Keratinocyte (primary cell): ENCODE results near the gene CYCS. TPM values are rescaled to one million over a fixed set of nuclear protein-coding genes. Genes with fewer than 3 reads are reported as not detected.

Experiments
- DNase-seq: peaks from one replicate; pipeline ENCODE4 v3.0.0-alpha.2; 2011; ENCODE audit warnings: low read depth, missing footprints, low spot score
- FAIRE-seq: peaks from 2 replicates; lab custom pipeline; 2011; peaks lifted over from hg19 to GRCh38; lab: Jason Lieb, UNC
- H2AFZ ChIP-seq: 2 replicates; pipeline ENCODE4 v1.6.0; 2012; ENCODE audit warnings: low read length, control low read depth, inconsistent platforms; ENCODE audit not compliant: control insufficient read depth
- H3K27ac ChIP-seq: 2 replicates; pipeline ENCODE4 v1.5.1; 2011; ENCODE audit warnings: low read length; ENCODE audit not compliant: control insufficient read depth, insufficient read depth
- H3K27me3 ChIP-seq: 3 replicates; pipeline ENCODE4 v1.6.0; 2011; ENCODE audit warnings: low read length; ENCODE audit not compliant: control insufficient read depth, insufficient read depth; ENCODE audit errors: extremely low read depth
- H3K36me3 ChIP-seq, 2 experiments: 2 replicates in 1 of 2; 3 replicates in 1 of 2; pipeline ENCODE4 v1.5.1; 2011; ENCODE audit warnings: low read length in 2 of 2, mild to moderate bottlenecking in 1 of 2; ENCODE audit not compliant: control insufficient read depth in 2 of 2, insufficient read depth in 2 of 2; ENCODE audit errors: extremely low read depth in 1 of 2
- H3K4me1 ChIP-seq: 3 replicates; pipeline ENCODE4 v1.5.1; 2011; ENCODE audit warnings: low read length; ENCODE audit not compliant: control insufficient read depth, insufficient read depth; ENCODE audit errors: extremely low read depth
- H3K4me2 ChIP-seq: 3 replicates; pipeline ENCODE4 v1.6.0; 2011; ENCODE audit warnings: low read depth, low read length; ENCODE audit not compliant: control insufficient read depth, insufficient read depth; ENCODE audit errors: extremely low read depth
- H3K4me3 ChIP-seq, 3 experiments: fragments of 200-600 bp in 1 of 3; sonication (generic) in 1 of 3; 2 replicates in 2 of 3; 3 replicates in 1 of 3; pipeline ENCODE4 v1.5.1; 2011 to 2016; ENCODE audit warnings: low read length in 3 of 3, mild to moderate bottlenecking in 3 of 3, control low read depth in 2 of 3, inconsistent platforms in 1 of 3, low read depth in 1 of 3, mixed read lengths in 1 of 3, mixed run types in 1 of 3, moderate library complexity in 1 of 3; ENCODE audit not compliant: control insufficient read depth in 2 of 3, insufficient read depth in 2 of 3; ENCODE audit errors: extremely low read depth in 1 of 3
- H3K79me2 ChIP-seq: 2 replicates; pipeline ENCODE4 v1.6.0; 2012; ENCODE audit warnings: low read length; ENCODE audit not compliant: control insufficient read depth, insufficient read depth
- H3K9ac ChIP-seq: 3 replicates; pipeline ENCODE4 v1.6.0; 2011; ENCODE audit warnings: low read length; ENCODE audit not compliant: control insufficient read depth, insufficient read depth; ENCODE audit errors: extremely low read depth
- H3K9me1 ChIP-seq: 3 replicates; pipeline ENCODE4 v1.6.0; 2011; ENCODE audit warnings: low read length; ENCODE audit not compliant: control insufficient read depth, insufficient read depth; ENCODE audit errors: extremely low read depth
- H3K9me3 ChIP-seq: 2 replicates; pipeline ENCODE4 v1.5.1; 2012; ENCODE audit warnings: low read depth, low read length; ENCODE audit not compliant: control insufficient read depth
- H4K20me1 ChIP-seq: 3 replicates; pipeline ENCODE4 v1.6.0; 2011; ENCODE audit warnings: low read length; ENCODE audit not compliant: control insufficient read depth, insufficient read depth; ENCODE audit errors: extremely low read depth
- CTCF ChIP-seq, 3 experiments: IDR thresholded peaks in 1 of 3; conservative IDR thresholded peaks in 1 of 3; optimal IDR thresholded peaks in 1 of 3; 2 replicates in 2 of 3; 3 replicates in 1 of 3; pipeline versions ENCODE3 to v1.5.1; 2011; ENCODE audit warnings: low read length in 3 of 3, mild to moderate bottlenecking in 3 of 3, moderate library complexity in 2 of 3, control low read depth in 1 of 3, inconsistent platforms in 1 of 3; ENCODE audit not compliant: insufficient read depth in 2 of 3; ENCODE audit errors: extremely low read depth in 1 of 3
- EZH2 ChIP-seq: IDR thresholded peaks from one replicate; pipeline ENCODE4 v1.6.1; 2012; ENCODE audit warnings: inconsistent platforms, mild to moderate bottlenecking, low read length, moderate library complexity
- dilution Hi-C: fragments of 300-500 bp; cut with MboI; formaldehyde crosslinking; loops from one replicate; pipeline ENCODE4 v1.7.0; 2020; ENCODE audit warnings: low sequenced_read_pairs; ENCODE audit not compliant: extremely low pct_ligation_motif_present
- polyA plus RNA-seq, 5 experiments: library from polyadenylated mRNA; depleted of rRNA in 3 of 5; stranded (reverse) in 3 of 5; stranded (forward) in 1 of 5; unstranded in 1 of 5; fragments of >200 nt; gene quantifications; 1 replicate in 1 of 5; 2 replicates in 3 of 5; 3 replicates in 1 of 5; pipeline versions ENCODE4 v1.2.1 to v1.2.3, GENCODE V29; 2011 to 2012; ENCODE audit warnings: missing spikeins in 2 of 5, low read depth in 1 of 5, low replicate concordance in 1 of 5

Gene CYCS
- polyA plus RNA-seq, 1 donor (not counting 4 experiments of a cell fraction or from before 2014, with no cell fraction given) = 176 TPM

- Histone ChIP-seq H3K9me1 (no peaks in the 10 kb centered on the region), H3K9ac (no peak overlapping the region), H3K36me3 (no peaks in the 10 kb centered on the region), H3K27me3 (no peaks in the 10 kb centered on the region), H3K9me3 (no peaks in the 10 kb centered on the region), H3K4me3 (no peak overlapping the region), H3K4me2 (no peak overlapping the region), H3K4me1 (no peaks in the 10 kb centered on the region), H2AFZ (no peak overlapping the region), H3K27ac (no peak overlapping the region), H3K79me2 (no peaks in the 10 kb centered on the region), H4K20me1 (no peaks in the 10 kb centered on the region)
- dilution Hi-C loops = no loop called here
- FAIRE-seq (no peak), DNase-seq (no peak)
- no peak for TF ChIP-seq EZH2
- TF ChIP-seq CTCF (optimal IDR thresholded peaks at IDR 0.05 in 1 of 3, IDR thresholded peaks at IDR 0.05 in 1 of 3, conservative IDR thresholded peaks at IDR 0.05 in 1 of 3; ENCODE audit: extremely low read depth in 1 of 3, insufficient read depth in 2 of 3, low read length in 3 of 3) = no peak
These were observed 19.1 kb downstream of the CYCS start for GRCh38 chr7:25105911-25106310.

- no peaks in the 10 kb centered on the region for H3K9me1 ChIP-seq
- no peak for FAIRE-seq
These were observed 21.3 kb downstream of the CYCS start for GRCh38 chr7:25103773-25104172.

More at GRCh38 chr7:25103773-25104172, 21.3 kb downstream of the CYCS start:
- no peak for DNase-seq
- Histone ChIP-seq H3K9ac (no peak overlapping the region), H2AFZ (no peak overlapping the region), H3K79me2 (no peaks in the 10 kb centered on the region), H3K9me3 (no peaks in the 10 kb centered on the region), H3K4me3 (no peak overlapping the region), H3K27ac (no peak overlapping the region), H3K4me1 (no peaks in the 10 kb centered on the region), H3K36me3 (no peaks in the 10 kb centered on the region), H3K4me2 (no peak overlapping the region), H3K27me3 (no peaks in the 10 kb centered on the region), H4K20me1 (no peaks in the 10 kb centered on the region)
- dilution Hi-C loops = no loop called here
- TF ChIP-seq CTCF (optimal IDR thresholded peaks at IDR 0.05 in 1 of 3, IDR thresholded peaks at IDR 0.05 in 1 of 3, conservative IDR thresholded peaks at IDR 0.05 in 1 of 3; ENCODE audit: extremely low read depth in 1 of 3, insufficient read depth in 2 of 3, low read length in 3 of 3) (no peak), EZH2 (no peak)
